Sigmoid colon (tissue), 7 donors: ENCODE data around the gene MAX. TPM values are rescaled to one million over a fixed set of nuclear protein-coding genes. Genes with fewer than 3 reads are reported as not detected.

Experiments used
- DNase-seq: peaks from one replicate; pipeline ENCODE4 v3.0.0-alpha.2; 2019
- H3K27ac ChIP-seq, 4 donors: fragments of 200-600 bp; sonication (generic); one replicate each; pipeline ENCODE4 v1.5.1; 2016 to 2019; ENCODE audit warnings: mild to moderate bottlenecking in 1 of 4
- H3K27me3 ChIP-seq, 3 donors: fragments of 200-600 bp; sonication (generic); one replicate each; pipeline ENCODE4 v1.5.1; 2019; ENCODE audit warnings: mild to moderate bottlenecking in 1 of 3
- H3K36me3 ChIP-seq, 4 donors: fragments of 200-600 bp; sonication (generic); one replicate each; pipeline ENCODE4 v1.5.1; 2016 to 2019
- H3K4me1 ChIP-seq, 4 donors: fragments of 200-600 bp; sonication (generic); one replicate each; pipeline ENCODE4 v1.5.1; 2017 to 2019
- H3K4me3 ChIP-seq, 4 donors: fragments of 200-600 bp; sonication (generic); one replicate each; pipeline ENCODE4 v1.5.1; 2017 to 2019; ENCODE audit warnings: mild to moderate bottlenecking in 2 of 4, moderate library complexity in 1 of 4
- H3K9me3 ChIP-seq, 4 donors: fragments of 200-600 bp in 3 of 4; sonication (generic) in 3 of 4; one replicate each; pipeline versions ENCODE4 v1.5.1 to v1.6.1; 2013 to 2019
- CTCF ChIP-seq, 4 experiments: fragments of 450-650 bp in 3 of 4; fragments of 200-600 bp in 1 of 4; IDR thresholded peaks; one replicate each; pipeline ENCODE4 v1.5.1; 2016 to 2019; ENCODE audit warnings: antibody characterized with exemption in 4 of 4, mild to moderate bottlenecking in 3 of 4, moderate library complexity in 2 of 4
- EP300 ChIP-seq, 4 donors: sonication (generic); formaldehyde crosslinking; IDR thresholded peaks; one replicate each; pipeline ENCODE4 v1.6.1; 2017; ENCODE audit warnings: antibody characterized with exemption in 4 of 4
- POLR2A ChIP-seq, 2 donors: fragments of 450-650 bp; IDR thresholded peaks; one replicate each; pipeline ENCODE4 v1.6.1; 2016; ENCODE audit warnings: antibody characterized with exemption in 2 of 2, mild to moderate bottlenecking in 2 of 2, moderate library complexity in 2 of 2
- POLR2AphosphoS5 ChIP-seq, 4 donors: sonication (generic); formaldehyde crosslinking; IDR thresholded peaks; one replicate each; pipeline ENCODE4 v1.6.1; 2017; ENCODE audit warnings: antibody characterized with exemption in 4 of 4
- WGBS, 2 donors: extraction: QIAGEN DNeasy Blood & Tissue Kit; methylation state at CpG; one replicate each; pipeline ENCODE4 v1.1.7; 2013; 5-methylcytosine and 5-hydroxymethylcytosine counted together
- intact Hi-C: fragments of 100-400 bp; cut with DNase I; formaldehyde crosslinking; loops from one replicate; pipeline ENCODE4 v1.15.1; 2023
- polyA plus RNA-seq, 3 donors: library from polyadenylated mRNA; stranded (reverse); fragments of 200-250 nt; gene quantifications; one replicate each; pipeline ENCODE4 v1.2.3, GENCODE V29; 2013
- total RNA-seq, 4 donors: library from RNA; depleted of rRNA; stranded (reverse); fragments of >200 nt; gene quantifications; one replicate each; pipeline ENCODE4 v1.1.0, GENCODE V29; 2016
- donor health status: healthy with polysubstance abuse.
- donor health status: Bipolar disorder and iron deficiency.
- donor health status: healthy.

Gene MAX
- total and polyA plus RNA-seq, 7 donors: 58.8 to 119 (median 67.4) TPM

- intact Hi-C loops: no loop called here
- H3K4me1 ChIP-seq: no peaks in the 10 kb centered on the region
- TF ChIP-seq CTCF (IDR thresholded peaks at IDR 0.05): no peak
- TF ChIP-seq EP300 (IDR thresholded peaks at IDR 0.05): no peak
- TF ChIP-seq POLR2AphosphoS5 (IDR thresholded peaks at IDR 0.05): no peak
- no peak for TF ChIP-seq POLR2A (IDR thresholded peaks at IDR 0.05)
- 82 to 91% methylated on average over 23 of the region's 23 CpGs for WGBS, 2 donors
- no peak overlapping the region for H3K27ac ChIP-seq
- no peak for DNase-seq
- H3K4me3 ChIP-seq: no peak overlapping the region
- H3K9me3 ChIP-seq: no peaks in the 10 kb centered on the region
- peaks cover 0 to 23% (median 3%) of the 10 kb centered on the region in 4 donors for H3K36me3 ChIP-seq
- H3K27me3 ChIP-seq: no peaks in the 10 kb centered on the region
Observed at GRCh38 chr14:65054471-65055085, 47.7 kb downstream of the MAX start.

GRCh38 chr14:65053466-65053865 lies 48.9 kb downstream of the MAX start:
- intact Hi-C loops: no loop called here
- Histone ChIP-seq H3K36me3 (peaks cover 0 to 23% (median 3%) of the 10 kb centered on the region in 4 donors), H3K27me3 (no peaks in the 10 kb centered on the region), H3K4me3 (no peak overlapping the region), H3K27ac (no peak overlapping the region), H3K9me3 (no peaks in the 10 kb centered on the region), H3K4me1 (peaks cover 0 to 1% (median under 1%) of the 10 kb centered on the region in 4 donors)
- no peak for TF ChIP-seq POLR2A (IDR thresholded peaks at IDR 0.05)
- no peak for TF ChIP-seq CTCF (IDR thresholded peaks at IDR 0.05)
- TF ChIP-seq POLR2AphosphoS5 (IDR thresholded peaks at IDR 0.05): no peak
- no peak for TF ChIP-seq EP300 (IDR thresholded peaks at IDR 0.05)
- WGBS, 2 donors: 91 to 96% methylated on average over 3 of the region's 3 CpGs
- DNase-seq: no peak

- Histone ChIP-seq H3K27me3 (no peaks in the 10 kb centered on the region), H3K9me3 (no peaks in the 10 kb centered on the region), H3K36me3 (peaks cover 0 to 23% (median 3%) of the 10 kb centered on the region in 4 donors), H3K4me3 (no peak overlapping the region), H3K27ac (no peak overlapping the region), H3K4me1 (peaks cover 0 to 8% (median 3%) of the 10 kb centered on the region in 4 donors)
- WGBS, 2 donors: 75 to 85% methylated on average over 4 of the region's 4 CpGs
- DNase-seq: no peak
- intact Hi-C loops: no loop called here
- TF ChIP-seq POLR2A (IDR thresholded peaks at IDR 0.05): no peak
- TF ChIP-seq CTCF (IDR thresholded peaks at IDR 0.05): no peak
- TF ChIP-seq EP300 (IDR thresholded peaks at IDR 0.05): no peak
- no peak for TF ChIP-seq POLR2AphosphoS5 (IDR thresholded peaks at IDR 0.05)
Observed at GRCh38 chr14:65052832-65053231, 49.5 kb downstream of the MAX start.

- WGBS, 2 donors: 87 to 92% methylated on average over 4 of the region's 4 CpGs
- DNase-seq: no peak
- Histone ChIP-seq H3K36me3 (peaks cover 0 to 41% (median 5%) of the 10 kb centered on the region in 4 donors), H3K27me3 (no peaks in the 10 kb centered on the region), H3K9me3 (no peaks in the 10 kb centered on the region), H3K4me3 (no peak overlapping the region), H3K27ac (no peak overlapping the region), H3K4me1 (peaks cover 0 to 15% (median 6%) of the 10 kb centered on the region in 4 donors)
- intact Hi-C loops: no loop called here
- TF ChIP-seq EP300 (IDR thresholded peaks at IDR 0.05) (no peak), CTCF (IDR thresholded peaks at IDR 0.05) (no peak), POLR2AphosphoS5 (IDR thresholded peaks at IDR 0.05) (no peak), POLR2A (IDR thresholded peaks at IDR 0.05) (no peak)
Observed at GRCh38 chr14:65045709-65046108, 56.6 kb downstream of the MAX start.

GRCh38 chr14:65045006-65045405 lies 57.3 kb downstream of the MAX start:
- Histone ChIP-seq H3K27ac (no peak overlapping the region), H3K27me3 (no peaks in the 10 kb centered on the region), H3K36me3 (peaks cover 0 to 36% (median 6%) of the 10 kb centered on the region in 4 donors), H3K4me1 (peaks cover 0 to 15% (median 6%) of the 10 kb centered on the region in 4 donors), H3K4me3 (no peak overlapping the region), H3K9me3 (no peaks in the 10 kb centered on the region)
- TF ChIP-seq EP300 (IDR thresholded peaks at IDR 0.05): no peak
- TF ChIP-seq POLR2A (IDR thresholded peaks at IDR 0.05): no peak
- no peak for TF ChIP-seq CTCF (IDR thresholded peaks at IDR 0.05)
- no peak for TF ChIP-seq POLR2AphosphoS5 (IDR thresholded peaks at IDR 0.05)
- WGBS, 2 donors: 90 to 94% methylated on average over 5 of the region's 5 CpGs
- no peak for DNase-seq
- intact Hi-C loops: no loop called here
